Bladder microvascular endothelial cell (primary cell): ENCODE measurements around the gene DUSP15. TPM values are rescaled to one million over a fixed set of nuclear protein-coding genes. Genes with fewer than 3 reads are reported as not detected.

Experiments used
- total RNA-seq: library from RNA; depleted of rRNA; stranded (reverse); fragments of >200 nt; gene quantifications from 2 replicates; pipeline ENCODE4 v1.2.3, GENCODE V29; 2014

The DUSP15 gene
- 0.16 and 0.57 TPM in 2 replicates for total RNA-seq

GRCh38 chr20:31869942-31870725 lies at the start of gene DUSP15, which contains the start of gene TTLL9:
Gene DUSP15, minus strand, starts transcription at chr20:31870527. Its CDS starts 190 bp downstream, at chr20:31870337.
Gene TTLL9, plus strand, starts transcription at chr20:31870634. Its CDS starts 493 bp downstream, at chr20:31871127.

GRCh38 chr20:31845300-31845863 lies 24.9 kb downstream of the DUSP15 start, which contains the start of gene FOXS1:
Gene FOXS1, minus strand, starts transcription at chr20:31845604. Its CDS starts 62 bp downstream, at chr20:31845542.

GRCh38 chr20:31819083-31819784 lies 51.1 kb downstream of the DUSP15 start, which contains the start of gene MYLK2:
Gene MYLK2, plus strand, starts transcription at chr20:31819356. Its CDS starts 225 bp downstream, at chr20:31819581.

Other genes with a start within 250 kb of the DUSP15 start
- not detected in 2 replicates for gene COX4I2, start 232.6 kb downstream of the DUSP15 start, total RNA-seq
- gene BCL2L1, start 147.7 kb downstream of the DUSP15 start, total RNA-seq: 37.7 and 88.4 TPM in 2 replicates
- gene TPX2, start 131.2 kb downstream of the DUSP15 start, total RNA-seq: 25.2 and 35.5 TPM in 2 replicates
- 0.49 and 16.7 TPM in 2 replicates for gene MYLK2, start 51.2 kb downstream of the DUSP15 start, total RNA-seq
- 0.16 and 0.25 TPM in 2 replicates for gene FOXS1, start 24.9 kb downstream of the DUSP15 start, total RNA-seq
- 0.13 and 0.16 TPM in 2 replicates for gene TTLL9, start 107 bp upstream of the DUSP15 start, total RNA-seq
- gene PDRG1, start 81.5 kb upstream of the DUSP15 start, total RNA-seq: 4.4 and 6.9 TPM in 2 replicates
- gene XKR7, start 97.6 kb upstream of the DUSP15 start, total RNA-seq: not detected in 2 replicates
- 20.6 and 27.3 TPM in 2 replicates for gene CCM2L, start 139.9 kb upstream of the DUSP15 start, total RNA-seq
- 0.06 TPM in 1 of 2 replicates, not detected in the other for gene HCK, start 181.7 kb upstream of the DUSP15 start, total RNA-seq
- gene TM9SF4, start 239.2 kb upstream of the DUSP15 start, total RNA-seq: 12.8 and 46.4 TPM in 2 replicates